Fibroblast of the aortic adventitia (primary cell): ENCODE data around the gene RARA. TPM values are rescaled to one million over a fixed set of nuclear protein-coding genes. Genes with fewer than 3 reads are reported as not detected.
A peak's percentile ranks its signal among the peaks of the same experiment; 100 is the strongest.
"Not testable (repeated sequence)": the region's sequence is repeated elsewhere in the genome, so short reads cannot be mapped to it uniquely, and the experiment has no call there.

Source experiments
- DNase-seq: peaks from one replicate; pipeline ENCODE4 v3.0.0-alpha.2; 2010; ENCODE audit warnings: low read depth
- H3K4me3 ChIP-seq: 2 replicates; pipeline ENCODE4 v1.5.1; 2011; ENCODE audit warnings: low read depth, mild to moderate bottlenecking, control low read depth, low read length, moderate library complexity
- total RNA-seq: library from RNA; depleted of rRNA; stranded (reverse); fragments of >200 nt; gene quantifications from 2 replicates; pipeline ENCODE4 v1.2.3, GENCODE V29; 2012; ENCODE audit warnings: low replicate concordance
- TF ChIP-seq, protein P1 (sequence below): IDR thresholded peaks from 2 replicates; pipeline ENCODE4 v1.5.1; 2011; ENCODE audit warnings: mild to moderate bottlenecking, low read length, control low read depth, inconsistent platforms; ENCODE audit not compliant: insufficient read depth

RARA gene
- total RNA-seq, 1 donor: 25.2 TPM

DNA sequence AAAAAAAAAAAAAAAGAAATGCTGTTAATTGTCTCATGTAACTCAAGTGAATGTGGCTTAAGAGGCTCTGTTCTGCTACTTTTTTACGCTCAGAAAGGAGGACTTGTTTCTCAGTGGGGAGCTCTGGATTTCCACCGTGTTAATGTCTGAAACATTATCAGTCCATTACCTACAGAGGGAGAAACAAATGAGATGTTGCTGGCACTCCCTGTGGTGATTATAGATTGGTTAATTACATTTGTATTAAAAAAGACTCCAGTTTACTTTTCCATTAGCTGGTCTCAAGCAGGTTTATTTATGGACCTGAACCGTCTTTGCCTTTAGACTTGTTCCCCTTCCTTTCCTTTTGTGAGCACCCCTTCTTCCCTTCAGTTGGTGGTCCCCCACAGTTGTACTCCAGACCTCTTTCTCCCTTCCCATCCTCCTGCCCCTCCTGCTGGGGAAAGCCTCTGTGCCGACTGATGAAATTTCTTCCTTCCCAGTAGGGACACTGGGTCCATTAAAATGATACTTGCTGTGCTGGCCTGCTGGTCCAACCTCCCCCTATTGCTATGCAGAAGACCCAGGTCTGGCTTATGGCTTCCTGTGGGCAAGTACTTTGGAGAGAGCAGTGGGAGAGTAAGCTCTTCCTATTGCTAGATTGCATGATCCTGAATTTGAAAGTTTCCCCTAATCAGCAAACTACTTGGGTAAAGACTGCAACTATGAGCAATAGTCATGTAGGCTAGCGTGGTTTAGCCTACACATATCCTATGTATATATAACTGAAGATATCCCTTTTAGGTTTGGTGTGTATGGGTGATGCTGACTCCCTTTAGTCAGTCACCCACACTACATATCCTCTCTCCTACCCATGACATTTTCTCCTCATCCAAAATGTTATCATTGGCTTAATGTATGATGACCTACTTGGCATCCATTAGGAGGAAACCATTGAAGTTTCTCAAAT, 13.2 kb upstream of the RARA start:
- no peak overlapping the region for H3K4me3 ChIP-seq
- no peak for DNase-seq
- TF ChIP-seq, protein P1, sequence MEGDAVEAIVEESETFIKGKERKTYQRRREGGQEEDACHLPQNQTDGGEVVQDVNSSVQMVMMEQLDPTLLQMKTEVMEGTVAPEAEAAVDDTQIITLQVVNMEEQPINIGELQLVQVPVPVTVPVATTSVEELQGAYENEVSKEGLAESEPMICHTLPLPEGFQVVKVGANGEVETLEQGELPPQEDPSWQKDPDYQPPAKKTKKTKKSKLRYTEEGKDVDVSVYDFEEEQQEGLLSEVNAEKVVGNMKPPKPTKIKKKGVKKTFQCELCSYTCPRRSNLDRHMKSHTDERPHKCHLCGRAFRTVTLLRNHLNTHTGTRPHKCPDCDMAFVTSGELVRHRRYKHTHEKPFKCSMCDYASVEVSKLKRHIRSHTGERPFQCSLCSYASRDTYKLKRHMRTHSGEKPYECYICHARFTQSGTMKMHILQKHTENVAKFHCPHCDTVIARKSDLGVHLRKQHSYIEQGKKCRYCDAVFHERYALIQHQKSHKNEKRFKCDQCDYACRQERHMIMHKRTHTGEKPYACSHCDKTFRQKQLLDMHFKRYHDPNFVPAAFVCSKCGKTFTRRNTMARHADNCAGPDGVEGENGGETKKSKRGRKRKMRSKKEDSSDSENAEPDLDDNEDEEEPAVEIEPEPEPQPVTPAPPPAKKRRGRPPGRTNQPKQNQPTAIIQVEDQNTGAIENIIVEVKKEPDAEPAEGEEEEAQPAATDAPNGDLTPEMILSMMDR: no peak

DNA sequence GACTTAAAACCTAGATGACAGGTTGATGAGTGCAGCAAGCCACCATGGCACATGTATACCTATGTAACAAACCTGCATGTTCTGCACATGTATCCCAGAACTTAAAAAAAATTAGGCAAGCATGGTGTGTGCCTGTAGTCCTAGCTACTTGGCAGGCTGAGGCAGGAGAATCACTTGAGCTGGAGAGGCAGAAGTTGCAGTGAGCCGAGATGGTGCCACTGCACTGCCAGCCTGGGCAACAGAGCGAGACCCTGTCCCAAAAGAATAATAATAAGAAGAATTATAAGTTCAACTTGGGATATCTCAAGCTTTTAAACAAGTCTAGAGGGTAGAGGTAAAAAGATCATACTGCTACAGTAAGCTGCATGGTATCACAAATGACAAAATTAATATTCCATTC, 11.5 kb upstream of the RARA start:
- TF ChIP-seq, protein P1: no peak
- H3K4me3 ChIP-seq: no peak overlapping the region
- DNase-seq: no peak

DNA sequence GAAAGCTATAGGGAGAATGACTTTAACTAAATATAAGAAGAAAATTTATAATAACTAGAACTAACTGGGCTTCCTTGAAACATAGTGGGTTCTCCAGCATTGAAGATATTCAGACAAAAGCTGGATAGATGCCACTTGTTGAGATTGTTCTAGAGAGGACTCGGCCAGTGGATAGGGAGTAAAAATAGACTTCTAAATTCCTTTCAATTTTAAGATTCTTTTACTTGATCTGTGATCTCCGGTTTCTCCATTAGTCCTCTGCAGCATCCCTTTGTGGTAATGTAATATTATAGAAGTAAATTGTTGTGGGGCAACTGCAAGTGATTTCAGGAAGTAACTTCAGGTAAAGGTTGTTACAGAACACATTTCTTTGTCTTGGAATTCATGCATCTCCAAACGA, 10.3 kb upstream of the RARA start:
- no peak overlapping the region for H3K4me3 ChIP-seq
- peak; percentile 85 for DNase-seq
- TF ChIP-seq, protein P1: no peak

DNA sequence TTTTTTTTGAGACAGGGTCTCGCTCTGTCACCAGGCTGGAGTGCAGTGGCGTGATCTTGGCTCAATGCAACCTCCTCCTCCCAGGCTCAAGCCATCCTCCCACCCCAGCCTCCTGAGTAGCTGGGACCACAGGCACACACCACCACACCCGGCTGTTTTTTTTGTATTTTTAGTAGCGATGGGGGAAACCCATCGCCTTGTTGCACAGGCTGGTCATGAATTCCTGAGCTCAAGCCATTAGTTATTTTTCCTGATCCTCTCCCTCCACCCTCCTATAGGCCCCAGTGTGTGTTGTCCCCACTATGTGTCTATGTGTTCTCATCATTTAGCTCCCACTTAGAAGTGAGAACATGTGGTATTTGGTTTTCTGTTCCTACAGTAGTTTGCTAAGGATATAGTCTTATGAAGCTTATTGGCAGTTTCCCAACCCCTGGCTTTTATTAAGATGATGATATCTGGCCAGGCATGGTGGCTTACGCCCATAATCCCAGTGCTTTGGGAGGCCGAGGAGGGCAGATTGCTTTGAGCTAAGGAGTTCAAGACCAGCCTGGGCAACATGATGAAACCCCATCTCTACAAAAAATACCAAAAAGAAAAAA, 9.7 kb upstream of the RARA start:
- peak; percentile 82 for DNase-seq
- not testable (repeated sequence) for H3K4me3 ChIP-seq

DNA sequence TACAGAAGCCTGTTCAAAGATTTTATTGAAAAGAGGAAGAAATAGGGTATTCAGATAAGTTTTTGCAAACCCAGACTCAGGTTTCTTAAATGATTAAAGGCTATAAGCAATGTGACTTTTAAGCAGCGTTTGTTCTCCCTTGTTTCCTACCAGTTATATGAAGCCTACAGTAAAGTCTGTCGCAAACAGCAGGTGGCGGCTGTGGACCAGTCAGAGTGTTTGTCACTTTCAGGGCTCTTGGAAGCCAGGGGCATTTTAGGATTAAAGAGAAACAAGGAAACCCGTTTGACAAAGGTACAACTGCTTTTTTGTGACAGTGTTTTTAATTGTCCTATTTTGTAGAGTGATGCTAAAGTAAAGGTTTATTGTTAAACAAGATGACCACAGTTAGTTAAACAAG, 7.7 kb upstream of the RARA start:
- no peak overlapping the region for H3K4me3 ChIP-seq
- TF ChIP-seq, protein P1: peak; percentile 6
- no peak for DNase-seq

DNA sequence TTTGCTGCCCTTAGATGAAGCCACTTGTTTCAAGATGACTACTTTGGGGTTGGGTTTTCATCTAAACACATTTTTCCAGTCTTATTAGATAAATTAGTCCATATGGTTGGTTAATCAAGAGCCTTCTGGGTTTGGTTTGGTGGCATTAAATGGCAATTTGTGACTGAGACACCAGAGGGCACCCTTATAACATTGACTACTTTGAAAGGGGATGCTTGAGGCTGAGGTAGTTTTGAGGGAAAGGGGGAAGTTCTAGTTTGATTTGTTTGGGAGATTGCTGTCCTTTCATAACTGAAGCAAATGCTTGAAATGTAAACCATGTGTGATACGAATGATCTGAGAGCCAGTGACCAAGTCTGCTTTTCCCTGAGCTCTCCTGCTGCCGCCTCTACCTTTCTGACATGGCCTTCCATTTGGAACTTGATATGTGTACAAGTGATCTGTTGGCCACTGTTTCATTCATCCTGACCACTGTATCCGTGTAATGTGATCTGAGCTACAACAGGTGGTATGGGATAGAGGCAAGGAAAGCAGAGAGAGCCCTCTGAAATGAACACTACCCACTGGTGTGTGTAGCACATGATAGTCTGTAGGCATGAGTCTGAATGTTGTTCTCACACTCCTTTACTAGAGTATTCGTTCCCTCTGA, 5.8 kb upstream of the RARA start:
- no peak overlapping the region for H3K4me3 ChIP-seq
- TF ChIP-seq, protein P1: peak; percentile 75
- DNase-seq: peak; percentile 85
